IMR-90 (cell line): ENCODE results near the gene ARHGEF26. TPM values are rescaled to one million over a fixed set of nuclear protein-coding genes. Genes with fewer than 3 reads are reported as not detected.

Source experiments
- ATAC-seq: fragments of 200-7000 bp; cut with Tn5 transposase; 2 replicates; pipeline ENCODE4 v1.9.1; 2020; ENCODE audit warnings: low read depth, mild to moderate bottlenecking, moderate library complexity
- BruUV-seq: library from RNA; stranded (reverse); fragments of 400-500 nt; replicated peaks from 2 replicates; lab custom pipeline; 2021; lab: Mats Ljungman, UMichigan
- CTCF ChIA-PET: fragments of 300-600 bp; formaldehyde crosslinking; extraction: SDS; loops from one replicate; lab custom pipeline; 2021; ENCODE audit warnings: antibody characterized with exemption; lab: Yijun Ruan, JAX
- POLR2A ChIA-PET: fragments of 300-600 bp; sonication (Branson Sonifier 250); formaldehyde crosslinking; loops from one replicate; lab custom pipeline; 2022; ENCODE audit warnings: antibody characterized with exemption; ENCODE audit not compliant: unreplicated experiment; lab: Charles Lee
- DNase-seq: peaks from one replicate; pipeline ENCODE4 v3.0.0; 2013
- H2AFZ ChIP-seq: replicated peaks from 2 replicates; pipeline ENCODE3; 2013; ENCODE audit warnings: low read length, mild to moderate bottlenecking; ENCODE audit not compliant: poor library complexity
- H2AK5ac ChIP-seq: 2 replicates; pipeline ENCODE4 v1.6.1; 2013; ENCODE audit warnings: low read depth, low read length, inconsistent platforms
- H2AK9ac ChIP-seq: replicated peaks from 2 replicates; pipeline ENCODE3; 2013; ENCODE audit warnings: mild to moderate bottlenecking, low read depth, low read length, moderate library complexity; ENCODE audit not compliant: poor library complexity
- H2BK120ac ChIP-seq: 2 replicates; pipeline ENCODE4 v1.6.1; 2013; ENCODE audit warnings: low read depth, low read length, inconsistent platforms
- H2BK15ac ChIP-seq: 3 replicates; pipeline ENCODE4 v1.6.1; 2013; ENCODE audit warnings: low read depth, low read length, inconsistent platforms
- H2BK20ac ChIP-seq: 2 replicates; pipeline ENCODE4 v1.6.1; 2013; ENCODE audit warnings: low read depth, mild to moderate bottlenecking, inconsistent platforms, low read length, moderate library complexity
- H2BK5ac ChIP-seq: 2 replicates; pipeline ENCODE4 v1.6.1; 2013; ENCODE audit warnings: mild to moderate bottlenecking, low read depth, low read length, inconsistent platforms; ENCODE audit not compliant: poor library complexity, severe bottlenecking
- H3K14ac ChIP-seq: replicated peaks from 2 replicates; pipeline ENCODE4 v1.6.1; 2013; ENCODE audit warnings: low read depth, low read length, inconsistent platforms
- H3K18ac ChIP-seq: 2 replicates; pipeline ENCODE4 v1.6.1; 2013; ENCODE audit warnings: low read depth, low read length, control low read depth
- H3K23ac ChIP-seq: 2 replicates; pipeline ENCODE4 v1.6.1; 2013; ENCODE audit warnings: low read depth, low read length, inconsistent platforms
- H3K27ac ChIP-seq: 2 replicates; pipeline ENCODE4 v1.5.1; 2013; ENCODE audit warnings: mild to moderate bottlenecking, control low read depth, low read length; ENCODE audit not compliant: insufficient read depth
- H3K27me3 ChIP-seq: 2 replicates; pipeline ENCODE4 v1.6.1; 2013; ENCODE audit warnings: low read length; ENCODE audit not compliant: control insufficient read depth, insufficient read depth
- H3K36me3 ChIP-seq: 2 replicates; pipeline ENCODE4 v1.6.1; 2013; ENCODE audit warnings: low read length, mixed read lengths; ENCODE audit not compliant: control insufficient read depth, insufficient read depth
- H3K4ac ChIP-seq: 2 replicates; pipeline ENCODE4 v1.6.1; 2013; ENCODE audit warnings: low read depth, low read length, inconsistent platforms
- H3K4me1 ChIP-seq: 2 replicates; pipeline ENCODE4 v1.6.1; 2013; ENCODE audit warnings: low read length, mixed read lengths; ENCODE audit not compliant: control insufficient read depth, insufficient read depth
- H3K4me2 ChIP-seq: 2 replicates; pipeline ENCODE4 v1.6.1; 2013; ENCODE audit warnings: low read depth, mild to moderate bottlenecking, control low read depth, low read length, moderate library complexity
- H3K4me3 ChIP-seq: 2 replicates; pipeline ENCODE4 v1.5.1; 2013; ENCODE audit warnings: low read depth, mild to moderate bottlenecking, control low read depth, low read length, moderate library complexity; ENCODE audit not compliant: insufficient read depth
- H3K56ac ChIP-seq: 2 replicates; pipeline ENCODE4 v1.6.1; 2013; ENCODE audit warnings: low read length, inconsistent platforms; ENCODE audit not compliant: insufficient read depth; ENCODE audit errors: extremely low read depth
- H3K79me1 ChIP-seq, 2 experiments: 2 replicates each; pipeline ENCODE4 v1.6.1; 2013; ENCODE audit warnings: low read length in 2 of 2, inconsistent platforms in 1 of 2, low read depth in 1 of 2
- H3K9ac ChIP-seq: 2 replicates; pipeline ENCODE4 v1.6.1; 2013; ENCODE audit warnings: low read depth, low read length, control low read depth
- H3K9me1 ChIP-seq: 2 replicates; pipeline ENCODE4 v1.6.1; 2013; ENCODE audit warnings: low read length, inconsistent platforms; ENCODE audit not compliant: insufficient read depth
- H3K9me3 ChIP-seq: 2 replicates; pipeline ENCODE4 v1.6.1; 2013; ENCODE audit warnings: low read length; ENCODE audit not compliant: control insufficient read depth, insufficient read depth
- H4K20me1 ChIP-seq: 2 replicates; pipeline ENCODE4 v1.6.1; 2013; ENCODE audit warnings: low read length, inconsistent platforms; ENCODE audit not compliant: insufficient read depth
- H4K5ac ChIP-seq: 2 replicates; pipeline ENCODE4 v1.6.1; 2013; ENCODE audit warnings: mild to moderate bottlenecking, low read depth, low read length, control low read depth
- H4K8ac ChIP-seq, 2 experiments: 2 replicates each; pipeline ENCODE4 v1.6.1; 2013; ENCODE audit warnings: low read depth in 2 of 2, low read length in 2 of 2, control low read depth in 1 of 2, inconsistent platforms in 1 of 2
- H4K91ac ChIP-seq: 2 replicates; pipeline ENCODE4 v1.6.1; 2013; ENCODE audit warnings: low read depth, low read length, inconsistent platforms; ENCODE audit not compliant: insufficient read depth
- CEBPB ChIP-seq: IDR thresholded peaks from 2 replicates; pipeline ENCODE4 v1.6.1; 2012; ENCODE audit warnings: low read depth, low read length, improper control_type of control experiment
- MAFK ChIP-seq: IDR thresholded peaks from 2 replicates; pipeline ENCODE4 v1.6.1; 2012; ENCODE audit warnings: low read depth, low read length, improper control_type of control experiment
- MXI1 ChIP-seq: IDR thresholded peaks from 2 replicates; pipeline ENCODE4 v1.6.1; 2012; ENCODE audit warnings: low read depth, mild to moderate bottlenecking, low read length, moderate library complexity, borderline replicate concordance
- SMC3 ChIP-seq: fragments of 150-350 bp; IDR thresholded peaks from 2 replicates; pipeline ENCODE4 v1.6.1; 2016; ENCODE audit warnings: low read depth, mild to moderate bottlenecking, antibody characterized with exemption, low read length, moderate library complexity
- WGBS, 2 experiments: methylation state at CpG; one replicate each; pipeline versions ENCODE4 v1.1.5 to v1.1.7; 2013; ENCODE audit warnings: missing lambda C conversion rate in 2 of 2; ENCODE audit not compliant: insufficient read length in 1 of 2; ENCODE audit errors: extremely low coverage in 2 of 2; 5-methylcytosine and 5-hydroxymethylcytosine counted together
- dilution Hi-C: fragments of 300-500 bp; cut with HindIII; formaldehyde crosslinking; loops from one replicate; pipeline ENCODE4 v1.14.3; 2018; ENCODE audit warnings: low sequenced_read_pairs; ENCODE audit not compliant: unreplicated experiment
- in situ Hi-C: fragments of 300-500 bp; cut with MboI; formaldehyde crosslinking; loops from 3 replicates; pipeline ENCODE4 v1.14.3; 2019; ENCODE audit warnings: low sequenced_read_pairs, inconsistent platforms, mixed read lengths
- intact Hi-C: fragments of 100-400 bp; cut with micrococcal nuclease; formaldehyde crosslinking; loops from 2 replicates; pipeline ENCODE4 v1.10.0; 2022
- polyA plus RNA-seq, 3 experiments: library from polyadenylated mRNA; depleted of rRNA; stranded (reverse); fragments of >200 nt; gene quantifications; 2 replicates each; pipeline ENCODE4 v1.2.3, GENCODE V29; 2012; ENCODE audit warnings: low replicate concordance in 1 of 3
- total RNA-seq: library from RNA; depleted of rRNA; stranded (reverse); fragments of >200 nt; gene quantifications from 2 replicates; pipeline ENCODE4 v1.2.3, GENCODE V29; 2012

ARHGEF26 gene
- total and polyA plus RNA-seq, 2 of the 4 experiments (the other 2 are of a cell fraction): 2.0 to 2.3 TPM

DNA sequence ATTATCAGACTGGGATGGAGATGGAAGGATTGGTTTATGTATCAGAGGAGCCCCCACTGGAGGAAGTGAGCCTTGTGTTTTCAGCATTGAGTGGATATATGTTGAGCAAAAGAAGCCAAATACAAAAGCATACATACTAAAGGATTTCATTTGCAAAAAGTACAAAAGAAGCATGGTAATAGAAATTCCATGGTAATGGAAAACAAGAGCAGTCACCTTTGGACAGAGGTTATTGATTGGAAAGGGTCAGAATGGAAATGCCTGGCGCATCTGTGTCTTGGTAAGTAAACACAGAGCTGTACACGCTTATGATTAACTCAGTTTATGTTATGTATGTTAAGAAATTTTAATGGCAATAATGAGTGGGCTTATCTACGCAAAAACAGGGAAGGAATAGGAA lies 130.4 kb downstream of the ARHGEF26 start:
- no TSS peak for BruUV-seq
- Histone ChIP-seq H2BK20ac (no peak overlapping the region), H3K23ac (no peak overlapping the region), H3K79me1 (no peaks in the 10 kb centered on the region), H3K27ac (no peak overlapping the region), H3K9ac (no peak overlapping the region), H3K9me1 (no peaks in the 10 kb centered on the region), H3K14ac (no peak overlapping the region), H4K20me1 (no peaks in the 10 kb centered on the region), H2BK15ac (no peak overlapping the region), H3K9me3 (no peaks in the 10 kb centered on the region), H2BK5ac (no peak overlapping the region), H3K4me2 (no peak overlapping the region), H2AFZ (no peak overlapping the region), H2AK5ac (no peak overlapping the region), H3K4me1 (no peaks in the 10 kb centered on the region), H4K8ac (no peak overlapping the region), H4K5ac (no peak overlapping the region), H3K4me3 (no peak overlapping the region), H3K56ac (no peak overlapping the region), H3K18ac (no peak overlapping the region), H2BK120ac (no peak overlapping the region), H2AK9ac (no peak overlapping the region), H3K36me3 (peaks cover 8% of the 10 kb centered on the region), H4K91ac (no peak overlapping the region), H3K27me3 (no peaks in the 10 kb centered on the region), H3K4ac (no peak overlapping the region)
- CTCF ChIA-PET: interaction anchor here (2.2 to 2.7 kb wide), 2 partner anchors 129 to 156 kb away, joined by 6 to 9 read pairs; no protein-coding TSS in a partner anchor
- dilution Hi-C loops: no loop called here
- no peak for DNase-seq
- in situ Hi-C loops: loop anchor here (5.0 kb wide), 1 partner anchor 154 kb away; no protein-coding TSS in a partner anchor
- no peak for ATAC-seq
- intact Hi-C loops: no loop called here
- TF ChIP-seq MAFK: no peak
- TF ChIP-seq CEBPB: no peak
- no peak for TF ChIP-seq MXI1
- TF ChIP-seq SMC3: no peak
- POLR2A ChIA-PET: no interaction called here
- WGBS, 2 experiments: 100% methylated on average over 1 of the region's 3 CpGs; no CpG with 5 or more reads in 1 of the 2 experiments
